Neuronal stem cell (in vitro differentiated cells): ENCODE data around the gene TDRD6.

Experiments used
- DNase-seq: peaks from one replicate; pipeline ENCODE4 v3.0.0-alpha.2; 2013; ENCODE audit warnings: low spot score
- H2AFZ ChIP-seq: one replicate; pipeline ENCODE4 v1.6.1; 2013; ENCODE audit warnings: mild to moderate bottlenecking, low read length, inconsistent platforms
- H2AK5ac ChIP-seq: 2 replicates; pipeline ENCODE4 v1.6.1; 2013; ENCODE audit warnings: low read depth, mild to moderate bottlenecking, inconsistent platforms, low read length, moderate library complexity, mixed read lengths
- H2BK120ac ChIP-seq: 2 replicates; pipeline ENCODE4 v1.6.1; 2013; ENCODE audit warnings: low read depth, mild to moderate bottlenecking, inconsistent platforms, low read length, moderate library complexity, mixed read lengths
- H2BK12ac ChIP-seq: one replicate; pipeline ENCODE4 v1.6.1; 2013; ENCODE audit warnings: low read length, inconsistent platforms
- H2BK15ac ChIP-seq: 2 replicates; pipeline ENCODE4 v1.6.1; 2013; ENCODE audit warnings: mild to moderate bottlenecking, low read length, inconsistent platforms, mixed read lengths
- H2BK5ac ChIP-seq: one replicate; pipeline ENCODE4 v1.6.1; 2013; ENCODE audit warnings: inconsistent platforms, mild to moderate bottlenecking, low read length, moderate library complexity
- H3K14ac ChIP-seq: one replicate; pipeline ENCODE4 v1.6.1; 2013; ENCODE audit warnings: low read length, inconsistent platforms
- H3K18ac ChIP-seq: 2 replicates; pipeline ENCODE4 v1.6.1; 2013; ENCODE audit warnings: low read length, inconsistent platforms
- H3K23ac ChIP-seq: 2 replicates; pipeline ENCODE4 v1.6.1; 2013; ENCODE audit warnings: low read depth, mild to moderate bottlenecking, mixed read lengths, low read length, inconsistent platforms; ENCODE audit not compliant: poor library complexity
- H3K27ac ChIP-seq: replicated peaks from 3 replicates; pipeline ENCODE4 v1.5.1; 2013; ENCODE audit warnings: low read length, inconsistent platforms
- H3K27me3 ChIP-seq, 3 experiments: 2 replicates each; pipeline ENCODE4 v1.6.1; 2013; ENCODE audit warnings: low read length in 3 of 3, mild to moderate bottlenecking in 2 of 3, inconsistent platforms in 1 of 3, low read depth in 1 of 3, mixed read lengths in 1 of 3, moderate library complexity in 1 of 3; ENCODE audit not compliant: control insufficient read depth in 3 of 3, insufficient read depth in 3 of 3
- H3K36me3 ChIP-seq, 2 donors: replicated peaks in 1 of 2; 2 replicates each; pipeline ENCODE4 v1.6.1; 2013; ENCODE audit warnings: low read length in 2 of 2; ENCODE audit not compliant: control insufficient read depth in 2 of 2, insufficient read depth in 2 of 2
- H3K4ac ChIP-seq: 2 replicates; pipeline ENCODE4 v1.6.1; 2013; ENCODE audit warnings: inconsistent platforms, mild to moderate bottlenecking, low read length, moderate library complexity
- H3K4me1 ChIP-seq, 2 donors: 1 replicate in 1 of 2; 2 replicates in 1 of 2; pipeline ENCODE4 v1.6.1; 2013; ENCODE audit warnings: low read length in 2 of 2, low read depth in 1 of 2; ENCODE audit not compliant: control insufficient read depth in 2 of 2, insufficient read depth in 1 of 2
- H3K4me2 ChIP-seq: one replicate; pipeline ENCODE4 v1.6.1; 2013; ENCODE audit warnings: mild to moderate bottlenecking, low read length, inconsistent platforms; ENCODE audit not compliant: insufficient read depth, poor library complexity, severe bottlenecking
- H3K4me3 ChIP-seq, 2 donors: 2 replicates each; pipeline ENCODE4 v1.5.1; 2013; ENCODE audit warnings: low read length in 2 of 2, mild to moderate bottlenecking in 2 of 2, inconsistent platforms in 1 of 2, moderate library complexity in 1 of 2
- H3K79me1 ChIP-seq: one replicate; pipeline ENCODE4 v1.6.1; 2013; ENCODE audit warnings: low read depth, mild to moderate bottlenecking, inconsistent platforms, low read length, moderate library complexity
- H3K9ac ChIP-seq: one replicate; pipeline ENCODE4 v1.6.1; 2013; ENCODE audit warnings: mild to moderate bottlenecking, low read depth, low read length, inconsistent platforms; ENCODE audit not compliant: poor library complexity
- H3K9me3 ChIP-seq, 2 donors: replicated peaks in 1 of 2; 2 replicates each; pipeline versions ENCODE3 to v1.6.1; 2013; ENCODE audit warnings: low read length in 2 of 2, mild to moderate bottlenecking in 2 of 2, inconsistent platforms in 1 of 2, low read depth in 1 of 2, mixed read lengths in 1 of 2, moderate library complexity in 1 of 2; ENCODE audit not compliant: control insufficient read depth in 2 of 2, insufficient read depth in 1 of 2
- H4K8ac ChIP-seq: one replicate; pipeline ENCODE4 v1.6.1; 2013; ENCODE audit warnings: low read depth, mild to moderate bottlenecking, inconsistent platforms, low read length, moderate library complexity
- H4K91ac ChIP-seq: one replicate; pipeline ENCODE4 v1.6.1; 2013; ENCODE audit warnings: low read length, low read depth, mild to moderate bottlenecking, inconsistent platforms; ENCODE audit not compliant: poor library complexity
- WGBS, 2 donors: extraction: QIAGEN DNeasy Blood & Tissue Kit; methylation state at CpG; one replicate each; pipeline ENCODE4 v1.1.7; 2013; ENCODE audit warnings: missing lambda C conversion rate in 2 of 2, mixed read lengths in 1 of 2; ENCODE audit not compliant: insufficient read length in 2 of 2, insufficient replicate concordance in 1 of 2; ENCODE audit errors: extremely low coverage in 2 of 2; 5-methylcytosine and 5-hydroxymethylcytosine counted together

The TDRD6 gene

DNA sequence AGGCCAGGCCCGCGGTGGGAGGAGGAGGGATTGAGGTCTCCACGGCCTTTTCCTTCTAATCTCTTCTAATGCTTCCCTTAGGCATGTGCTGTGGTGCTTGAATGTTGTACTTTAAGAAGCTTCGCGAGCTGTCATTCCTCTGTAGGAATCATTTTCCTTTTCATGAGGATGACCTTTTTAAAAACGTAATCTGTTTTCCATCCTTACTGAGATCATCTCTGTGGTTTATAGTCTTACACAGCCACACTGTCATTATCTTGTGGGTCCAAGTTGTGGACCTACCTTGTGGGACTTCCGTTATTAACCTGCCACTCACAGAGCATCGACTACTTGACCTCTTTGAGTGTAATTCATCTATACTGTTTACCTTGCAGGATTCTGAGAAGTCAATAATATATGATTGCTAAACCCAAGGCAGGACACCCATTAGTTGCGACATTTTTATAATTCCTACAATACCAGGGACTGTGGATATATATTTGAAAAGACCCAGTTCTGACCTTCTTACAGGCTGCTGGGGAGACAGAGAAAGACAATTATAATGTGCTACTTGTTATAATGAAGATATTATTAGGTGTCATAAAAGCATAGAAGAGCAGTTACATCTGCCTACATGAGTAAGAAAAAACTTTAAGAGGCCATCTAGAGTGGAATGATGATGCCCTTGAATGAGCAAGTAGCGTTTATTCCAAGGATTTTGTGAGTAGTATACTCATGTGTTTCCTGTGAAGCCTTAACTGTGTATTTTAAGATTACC, 34.1 kb upstream of the TDRD6 start:
- DNase-seq, result no peak
- WGBS, 2 donors, result no CpG with 5 or more reads among the region's 10 CpGs

DNA sequence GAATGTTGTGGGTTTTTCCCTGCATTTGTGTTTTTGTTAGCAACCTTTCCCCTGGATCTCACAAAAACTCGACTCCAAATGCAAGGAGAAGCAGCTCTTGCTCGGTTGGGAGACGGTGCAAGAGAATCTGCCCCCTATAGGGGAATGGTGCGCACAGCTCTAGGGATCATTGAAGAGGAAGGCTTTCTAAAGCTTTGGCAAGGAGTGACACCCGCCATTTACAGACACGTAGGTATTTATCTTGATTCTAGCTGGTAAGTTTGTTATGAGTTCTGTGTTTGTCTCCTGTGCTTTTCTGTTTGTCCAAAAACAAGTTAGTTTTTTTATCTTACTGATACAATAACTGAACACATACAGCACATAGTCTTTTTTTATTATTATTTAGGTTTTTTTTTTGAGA, 31.9 kb upstream of the TDRD6 start:
- H3K4me1 ChIP-seq, result peaks cover 0 to 2% of the 10 kb centered on the region in 2 donors
- no peak overlapping the region for H2BK15ac ChIP-seq
- DNase-seq, result no peak
- no peak overlapping the region for H2BK12ac ChIP-seq
- H2BK5ac ChIP-seq, result no peak overlapping the region
- no peaks in the 10 kb centered on the region for H3K9me3 ChIP-seq
- no peak overlapping the region for H3K9ac ChIP-seq
- no peak overlapping the region for H3K27ac ChIP-seq
- no peak overlapping the region for H3K4me3 ChIP-seq
- no peak overlapping the region for H3K23ac ChIP-seq
- no peak overlapping the region for H4K91ac ChIP-seq
- peaks cover 0 to 39% (median 0%) of the 10 kb centered on the region in 3 experiments for H3K27me3 ChIP-seq
- no peak overlapping the region for H3K4ac ChIP-seq
- H4K8ac ChIP-seq, result no peak overlapping the region
- H3K36me3 ChIP-seq, result no peaks in the 10 kb centered on the region
- no peak overlapping the region for H2AK5ac ChIP-seq
- no peak overlapping the region for H3K14ac ChIP-seq
- no CpG with 5 or more reads among the region's 6 CpGs for whole genome bisulfite sequencing, 2 donors
- no peak overlapping the region for H3K4me2 ChIP-seq
- H3K79me1 ChIP-seq, result peaks cover 3% of the 10 kb centered on the region
- no peak overlapping the region for H3K18ac ChIP-seq
- H2AFZ ChIP-seq, result no peak overlapping the region
- no peak overlapping the region for H2BK120ac ChIP-seq

More for the DNA sequence above, 34.1 kb upstream of the TDRD6 start:
- Histone ChIP-seq H4K91ac (no peak overlapping the region), H3K9me3 (no peaks in the 10 kb centered on the region), H3K27me3 (peaks cover 0 to 39% (median 0%) of the 10 kb centered on the region in 3 experiments), H3K4me2 (peak overlapping the region; percentile 82), H3K79me1 (peaks cover 3% of the 10 kb centered on the region), H2AK5ac (no peak overlapping the region), H3K9ac (peak overlapping the region; percentile 87), H3K4me3 (peak overlapping the region; percentile 77 to 97), H2BK5ac (no peak overlapping the region), H2BK15ac (no peak overlapping the region), H3K36me3 (no peaks in the 10 kb centered on the region), H3K14ac (no peak overlapping the region), H2BK12ac (no peak overlapping the region), H3K18ac (peak overlapping the region; percentile 97), H4K8ac (no peak overlapping the region), H3K4me1 (peaks cover 0 to 2% of the 10 kb centered on the region in 2 donors), H2AFZ (peak overlapping the region; percentile 100), H3K27ac (no peak overlapping the region), H3K23ac (no peak overlapping the region), H2BK120ac (no peak overlapping the region), H3K4ac (no peak overlapping the region)

DNA sequence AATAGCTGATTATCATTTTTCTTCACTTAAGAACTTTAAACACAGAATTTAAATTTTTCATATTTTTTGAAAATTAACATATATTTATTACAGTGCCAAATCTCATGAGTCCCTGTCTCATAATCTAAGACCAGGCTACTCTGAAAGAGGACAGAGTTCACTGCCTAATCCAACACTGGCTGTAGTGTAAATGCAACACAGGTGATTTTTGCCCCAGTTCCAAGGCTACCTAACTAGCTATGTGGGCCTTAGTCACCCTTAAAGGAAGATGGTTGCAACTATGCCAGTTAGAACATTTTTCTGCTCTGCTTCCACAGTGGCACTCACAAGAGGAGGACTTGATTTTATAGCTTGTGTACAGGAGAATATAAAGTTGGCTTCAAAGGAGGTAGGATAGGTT, 30.0 kb upstream of the TDRD6 start:
- Histone ChIP-seq H2BK5ac (no peak overlapping the region), H2AK5ac (no peak overlapping the region), H3K9me3 (no peaks in the 10 kb centered on the region), H3K27ac (no peak overlapping the region), H2BK120ac (no peak overlapping the region), H3K4me3 (no peak overlapping the region), H3K4me1 (no peaks in the 10 kb centered on the region), H4K8ac (no peak overlapping the region), H3K27me3 (peaks cover 0 to 22% (median 0%) of the 10 kb centered on the region in 3 experiments), H3K9ac (no peak overlapping the region), H2BK12ac (no peak overlapping the region), H2AFZ (no peak overlapping the region), H3K4me2 (no peak overlapping the region), H2BK15ac (no peak overlapping the region), H3K36me3 (no peaks in the 10 kb centered on the region), H3K4ac (no peak overlapping the region), H3K14ac (no peak overlapping the region), H3K79me1 (peaks cover 3% of the 10 kb centered on the region), H4K91ac (no peak overlapping the region), H3K23ac (no peak overlapping the region), H3K18ac (no peak overlapping the region)
- no peak for DNase-seq

DNA sequence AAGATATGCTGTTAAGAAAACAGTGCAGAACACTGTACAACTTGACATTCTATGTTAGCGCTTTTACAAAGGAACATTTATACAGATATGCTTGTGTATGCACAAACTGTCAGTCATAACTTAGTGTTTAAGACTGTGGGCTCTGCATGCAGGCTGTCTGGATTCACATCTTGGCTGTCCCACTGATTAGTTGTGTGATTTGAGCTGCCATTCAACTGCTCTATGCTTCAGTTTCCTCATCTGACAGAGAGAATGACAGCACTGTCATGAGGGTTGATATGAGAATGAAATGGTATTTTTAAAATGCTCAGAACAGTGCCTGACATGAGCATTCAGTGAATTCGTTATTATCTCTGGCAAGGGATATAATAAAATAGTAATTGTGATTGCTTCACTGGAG, 26.2 kb upstream of the TDRD6 start:
- no peak overlapping the region for H2BK120ac ChIP-seq

More for the DNA sequence above, 26.2 kb upstream of the TDRD6 start:
- no peak overlapping the region for H2AK5ac ChIP-seq
- H3K18ac ChIP-seq, result no peak overlapping the region
- H3K4ac ChIP-seq, result no peak overlapping the region
- H2BK15ac ChIP-seq, result no peak overlapping the region
- no peak overlapping the region for H2BK5ac ChIP-seq
- no peak for DNase-seq
- H3K4me2 ChIP-seq, result no peak overlapping the region
- no CpG with 5 or more reads among the region's 2 CpGs for WGBS, 2 donors
- no peak overlapping the region for H2AFZ ChIP-seq
- no peak overlapping the region for H3K23ac ChIP-seq
- H4K8ac ChIP-seq, result no peak overlapping the region
- no peak overlapping the region for H3K27ac ChIP-seq
- no peak overlapping the region for H4K91ac ChIP-seq
- no peak overlapping the region for H2BK12ac ChIP-seq
- no peaks in the 10 kb centered on the region for H3K36me3 ChIP-seq
- no peak overlapping the region for H3K14ac ChIP-seq
- H3K9me3 ChIP-seq, result no peaks in the 10 kb centered on the region
- H3K9ac ChIP-seq, result no peak overlapping the region
- no peaks in the 10 kb centered on the region for H3K27me3 ChIP-seq
- no peak overlapping the region for H3K4me3 ChIP-seq
- H3K79me1 ChIP-seq, result no peaks in the 10 kb centered on the region
- H3K4me1 ChIP-seq, result no peaks in the 10 kb centered on the region
